ENCODE measurements around the gene EIF4G2. TPM values are rescaled to one million over a fixed set of nuclear protein-coding genes. Genes with fewer than 3 reads are reported as not detected.

EIF4G2 gene
- total RNA-seq, 1 experiment from 2014 or later: 2,422 TPM

DNA sequence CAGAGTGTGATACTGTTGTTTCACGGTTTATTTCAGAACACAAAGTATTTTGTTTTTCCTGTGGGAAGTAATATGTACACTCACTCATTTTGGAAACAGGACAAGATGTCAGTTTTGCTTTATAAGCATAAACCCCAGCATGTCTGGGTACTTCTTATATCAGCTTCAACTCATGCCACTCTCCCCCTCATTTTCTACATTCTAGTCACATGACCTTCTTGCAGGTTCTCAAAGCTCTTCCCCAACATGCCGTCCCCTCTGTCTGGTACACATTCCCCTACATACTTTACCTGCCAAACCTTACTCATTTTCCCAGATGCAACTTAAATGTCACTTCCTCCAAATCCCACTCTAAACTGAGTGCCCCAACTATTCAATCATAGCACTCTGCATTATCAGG lies 59.2 kb downstream of the EIF4G2 start:
- in situ Hi-C loops (cut with HindIII; ENCODE audit: low pct_unique_long_range_greater_than_20kb, low sequenced_read_pairs) (no loop called here), intact Hi-C loops (cut with micrococcal nuclease; ENCODE audit: unreplicated experiment) (no loop called here)
- H3K27me3 ChIP-seq (ENCODE audit: control insufficient read depth, insufficient read depth, low read length): no peaks in the 10 kb centered on the region
- no peak overlapping the region for H3K4me3 ChIP-seq (ENCODE audit: low read depth in 2 of 2, low read length in 2 of 2)
- no peaks in the 10 kb centered on the region for H3K9me3 ChIP-seq (ENCODE audit: control insufficient read depth, insufficient read depth, low read depth, low read length)
- H3K36me3 ChIP-seq (ENCODE audit: control insufficient read depth, insufficient read depth, low read length): peaks cover 14% of the 10 kb centered on the region
- ChIA-PET POLR2A (no interaction called here), CTCF (no interaction called here)
- H3K4me1 ChIP-seq (ENCODE audit: control insufficient read depth, insufficient read depth, low read length): peaks cover 12% of the 10 kb centered on the region
- DNase-seq (ENCODE audit: low read depth, low spot score) (no peak), ATAC-seq (no peak)
- H3K27ac ChIP-seq (ENCODE audit: low read length): no peak overlapping the region
- TF ChIP-seq TCF7L2 (IDR thresholded peaks at IDR 0.05; ENCODE audit: low read depth, low read length) (no peak), POLR2AphosphoS5 (IDR thresholded peaks at IDR 0.05; ENCODE audit: low read depth, low read length) (no peak), SIN3A (IDR thresholded peaks at IDR 0.05; ENCODE audit: borderline replicate concordance, insufficient read depth, low read depth, low read length) (no peak)
- TF ChIP-seq, protein P1, sequence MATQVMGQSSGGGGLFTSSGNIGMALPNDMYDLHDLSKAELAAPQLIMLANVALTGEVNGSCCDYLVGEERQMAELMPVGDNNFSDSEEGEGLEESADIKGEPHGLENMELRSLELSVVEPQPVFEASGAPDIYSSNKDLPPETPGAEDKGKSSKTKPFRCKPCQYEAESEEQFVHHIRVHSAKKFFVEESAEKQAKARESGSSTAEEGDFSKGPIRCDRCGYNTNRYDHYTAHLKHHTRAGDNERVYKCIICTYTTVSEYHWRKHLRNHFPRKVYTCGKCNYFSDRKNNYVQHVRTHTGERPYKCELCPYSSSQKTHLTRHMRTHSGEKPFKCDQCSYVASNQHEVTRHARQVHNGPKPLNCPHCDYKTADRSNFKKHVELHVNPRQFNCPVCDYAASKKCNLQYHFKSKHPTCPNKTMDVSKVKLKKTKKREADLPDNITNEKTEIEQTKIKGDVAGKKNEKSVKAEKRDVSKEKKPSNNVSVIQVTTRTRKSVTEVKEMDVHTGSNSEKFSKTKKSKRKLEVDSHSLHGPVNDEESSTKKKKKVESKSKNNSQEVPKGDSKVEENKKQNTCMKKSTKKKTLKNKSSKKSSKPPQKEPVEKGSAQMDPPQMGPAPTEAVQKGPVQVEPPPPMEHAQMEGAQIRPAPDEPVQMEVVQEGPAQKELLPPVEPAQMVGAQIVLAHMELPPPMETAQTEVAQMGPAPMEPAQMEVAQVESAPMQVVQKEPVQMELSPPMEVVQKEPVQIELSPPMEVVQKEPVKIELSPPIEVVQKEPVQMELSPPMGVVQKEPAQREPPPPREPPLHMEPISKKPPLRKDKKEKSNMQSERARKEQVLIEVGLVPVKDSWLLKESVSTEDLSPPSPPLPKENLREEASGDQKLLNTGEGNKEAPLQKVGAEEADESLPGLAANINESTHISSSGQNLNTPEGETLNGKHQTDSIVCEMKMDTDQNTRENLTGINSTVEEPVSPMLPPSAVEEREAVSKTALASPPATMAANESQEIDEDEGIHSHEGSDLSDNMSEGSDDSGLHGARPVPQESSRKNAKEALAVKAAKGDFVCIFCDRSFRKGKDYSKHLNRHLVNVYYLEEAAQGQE (IDR thresholded peaks at IDR 0.05; ENCODE audit: insufficient read depth in 1 of 2, low read depth in 2 of 2, low read length in 1 of 2): no peak
- TF ChIP-seq, protein P2, sequence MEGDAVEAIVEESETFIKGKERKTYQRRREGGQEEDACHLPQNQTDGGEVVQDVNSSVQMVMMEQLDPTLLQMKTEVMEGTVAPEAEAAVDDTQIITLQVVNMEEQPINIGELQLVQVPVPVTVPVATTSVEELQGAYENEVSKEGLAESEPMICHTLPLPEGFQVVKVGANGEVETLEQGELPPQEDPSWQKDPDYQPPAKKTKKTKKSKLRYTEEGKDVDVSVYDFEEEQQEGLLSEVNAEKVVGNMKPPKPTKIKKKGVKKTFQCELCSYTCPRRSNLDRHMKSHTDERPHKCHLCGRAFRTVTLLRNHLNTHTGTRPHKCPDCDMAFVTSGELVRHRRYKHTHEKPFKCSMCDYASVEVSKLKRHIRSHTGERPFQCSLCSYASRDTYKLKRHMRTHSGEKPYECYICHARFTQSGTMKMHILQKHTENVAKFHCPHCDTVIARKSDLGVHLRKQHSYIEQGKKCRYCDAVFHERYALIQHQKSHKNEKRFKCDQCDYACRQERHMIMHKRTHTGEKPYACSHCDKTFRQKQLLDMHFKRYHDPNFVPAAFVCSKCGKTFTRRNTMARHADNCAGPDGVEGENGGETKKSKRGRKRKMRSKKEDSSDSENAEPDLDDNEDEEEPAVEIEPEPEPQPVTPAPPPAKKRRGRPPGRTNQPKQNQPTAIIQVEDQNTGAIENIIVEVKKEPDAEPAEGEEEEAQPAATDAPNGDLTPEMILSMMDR (IDR thresholded peaks at IDR 0.05): no peak
- no TSS peak for BruUV-seq (replicated peaks)

DNA sequence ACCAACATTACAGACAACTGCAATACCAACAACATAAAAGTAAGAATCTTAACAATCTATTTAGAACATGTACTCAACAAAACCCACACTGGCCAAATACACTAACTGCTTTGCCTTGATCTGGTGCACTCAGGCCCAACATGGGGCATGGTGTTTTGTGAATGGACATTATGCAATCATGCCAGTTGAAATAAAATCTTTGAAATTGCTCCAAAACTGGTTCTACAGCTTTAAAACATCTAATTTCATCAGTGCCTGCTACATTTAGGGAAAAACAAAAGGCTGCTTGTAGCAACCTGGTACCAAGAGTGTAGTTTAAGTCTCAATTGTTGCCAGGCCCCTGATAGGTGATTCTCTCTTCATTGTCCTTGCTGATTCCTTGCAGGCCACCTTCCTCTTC lies 61.0 kb downstream of the EIF4G2 start:
- H3K27ac ChIP-seq (ENCODE audit: low read length): no peak overlapping the region
- no TSS peak for BruUV-seq (replicated peaks)
- no peaks in the 10 kb centered on the region for H3K27me3 ChIP-seq (ENCODE audit: control insufficient read depth, insufficient read depth, low read length)
- in situ Hi-C loops (cut with HindIII; ENCODE audit: low pct_unique_long_range_greater_than_20kb, low sequenced_read_pairs): no loop called here
- ATAC-seq (no peak), DNase-seq (ENCODE audit: low read depth, low spot score) (no peak)
- peaks cover 11% of the 10 kb centered on the region for H3K4me1 ChIP-seq (ENCODE audit: control insufficient read depth, insufficient read depth, low read length)
- POLR2A ChIA-PET: no interaction called here
- H3K9me3 ChIP-seq (ENCODE audit: control insufficient read depth, insufficient read depth, low read depth, low read length): no peaks in the 10 kb centered on the region
- peaks cover under 1% of the 10 kb centered on the region; the same call in 1 of the 2 replicates for H3K36me3 ChIP-seq (ENCODE audit: control insufficient read depth, insufficient read depth, low read length)
- CTCF ChIA-PET: no interaction called here
- TF ChIP-seq, protein P2 (IDR thresholded peaks at IDR 0.05): no peak
- no peak for TF ChIP-seq TCF7L2 (IDR thresholded peaks at IDR 0.05; ENCODE audit: low read depth, low read length)
- no peak for TF ChIP-seq SIN3A (IDR thresholded peaks at IDR 0.05; ENCODE audit: borderline replicate concordance, insufficient read depth, low read depth, low read length)
- TF ChIP-seq, protein P1 (IDR thresholded peaks at IDR 0.05; ENCODE audit: insufficient read depth in 1 of 2, low read depth in 2 of 2, low read length in 1 of 2): no peak
- no peak for TF ChIP-seq POLR2AphosphoS5 (IDR thresholded peaks at IDR 0.05; ENCODE audit: low read depth, low read length)
- no peak overlapping the region for H3K4me3 ChIP-seq (ENCODE audit: low read depth in 2 of 2, low read length in 2 of 2)
- intact Hi-C loops (cut with micrococcal nuclease; ENCODE audit: unreplicated experiment): no loop called here

Other genes starting within 250 kb of the EIF4G2 start
- gene LYVE1, start 240.3 kb downstream of the EIF4G2 start, total RNA-seq (2021; ENCODE audit: unreplicated experiment): 0.31 TPM
- 0.21 TPM for gene IRAG1, start 115.2 kb downstream of the EIF4G2 start, total RNA-seq (2021; ENCODE audit: unreplicated experiment)
- 60.1 TPM for gene CTR9, start 57.7 kb downstream of the EIF4G2 start, total RNA-seq (2021; ENCODE audit: unreplicated experiment)
- 114 TPM for gene ZBED5, start 49.1 kb upstream of the EIF4G2 start, total RNA-seq (2021; ENCODE audit: unreplicated experiment)

All from Panc1 (cell line).